ENCODE measurements around the gene LCN10. TPM values are rescaled to one million over a fixed set of nuclear protein-coding genes. Genes with fewer than 3 reads are reported as not detected.

LCN10 gene
- total RNA-seq, 1 experiment from 2014 or later: not detected

DNA sequence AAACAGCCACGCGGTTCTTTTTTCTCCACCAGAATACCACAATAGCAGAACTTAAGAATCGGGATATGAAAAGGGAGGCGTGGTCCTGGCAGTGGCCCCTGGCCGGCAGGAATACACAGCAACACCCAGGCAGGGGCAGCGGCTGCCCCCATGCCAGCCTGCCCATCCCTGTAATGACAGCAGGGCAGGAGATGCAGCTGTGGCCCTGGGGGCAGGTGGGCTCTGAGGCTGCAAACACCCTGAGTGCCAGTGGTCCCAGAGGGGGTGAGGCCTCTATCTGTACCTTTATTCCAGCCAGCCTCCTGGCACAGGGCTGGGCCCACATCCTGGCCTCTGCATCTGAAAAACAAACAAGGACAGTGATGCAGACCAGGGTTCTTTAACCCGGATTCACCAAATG lies 18.0 kb downstream of the LCN10 start:
- BruUV-seq (replicated peaks): no TSS peak
- H3K27ac ChIP-seq (ENCODE audit: low read length): no peak overlapping the region
- TF ChIP-seq, protein P1, sequence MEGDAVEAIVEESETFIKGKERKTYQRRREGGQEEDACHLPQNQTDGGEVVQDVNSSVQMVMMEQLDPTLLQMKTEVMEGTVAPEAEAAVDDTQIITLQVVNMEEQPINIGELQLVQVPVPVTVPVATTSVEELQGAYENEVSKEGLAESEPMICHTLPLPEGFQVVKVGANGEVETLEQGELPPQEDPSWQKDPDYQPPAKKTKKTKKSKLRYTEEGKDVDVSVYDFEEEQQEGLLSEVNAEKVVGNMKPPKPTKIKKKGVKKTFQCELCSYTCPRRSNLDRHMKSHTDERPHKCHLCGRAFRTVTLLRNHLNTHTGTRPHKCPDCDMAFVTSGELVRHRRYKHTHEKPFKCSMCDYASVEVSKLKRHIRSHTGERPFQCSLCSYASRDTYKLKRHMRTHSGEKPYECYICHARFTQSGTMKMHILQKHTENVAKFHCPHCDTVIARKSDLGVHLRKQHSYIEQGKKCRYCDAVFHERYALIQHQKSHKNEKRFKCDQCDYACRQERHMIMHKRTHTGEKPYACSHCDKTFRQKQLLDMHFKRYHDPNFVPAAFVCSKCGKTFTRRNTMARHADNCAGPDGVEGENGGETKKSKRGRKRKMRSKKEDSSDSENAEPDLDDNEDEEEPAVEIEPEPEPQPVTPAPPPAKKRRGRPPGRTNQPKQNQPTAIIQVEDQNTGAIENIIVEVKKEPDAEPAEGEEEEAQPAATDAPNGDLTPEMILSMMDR (IDR thresholded peaks at IDR 0.05): no peak
- no peak for TF ChIP-seq POLR2AphosphoS5 (IDR thresholded peaks at IDR 0.05; ENCODE audit: low read depth, low read length)
- TF ChIP-seq, protein P2, sequence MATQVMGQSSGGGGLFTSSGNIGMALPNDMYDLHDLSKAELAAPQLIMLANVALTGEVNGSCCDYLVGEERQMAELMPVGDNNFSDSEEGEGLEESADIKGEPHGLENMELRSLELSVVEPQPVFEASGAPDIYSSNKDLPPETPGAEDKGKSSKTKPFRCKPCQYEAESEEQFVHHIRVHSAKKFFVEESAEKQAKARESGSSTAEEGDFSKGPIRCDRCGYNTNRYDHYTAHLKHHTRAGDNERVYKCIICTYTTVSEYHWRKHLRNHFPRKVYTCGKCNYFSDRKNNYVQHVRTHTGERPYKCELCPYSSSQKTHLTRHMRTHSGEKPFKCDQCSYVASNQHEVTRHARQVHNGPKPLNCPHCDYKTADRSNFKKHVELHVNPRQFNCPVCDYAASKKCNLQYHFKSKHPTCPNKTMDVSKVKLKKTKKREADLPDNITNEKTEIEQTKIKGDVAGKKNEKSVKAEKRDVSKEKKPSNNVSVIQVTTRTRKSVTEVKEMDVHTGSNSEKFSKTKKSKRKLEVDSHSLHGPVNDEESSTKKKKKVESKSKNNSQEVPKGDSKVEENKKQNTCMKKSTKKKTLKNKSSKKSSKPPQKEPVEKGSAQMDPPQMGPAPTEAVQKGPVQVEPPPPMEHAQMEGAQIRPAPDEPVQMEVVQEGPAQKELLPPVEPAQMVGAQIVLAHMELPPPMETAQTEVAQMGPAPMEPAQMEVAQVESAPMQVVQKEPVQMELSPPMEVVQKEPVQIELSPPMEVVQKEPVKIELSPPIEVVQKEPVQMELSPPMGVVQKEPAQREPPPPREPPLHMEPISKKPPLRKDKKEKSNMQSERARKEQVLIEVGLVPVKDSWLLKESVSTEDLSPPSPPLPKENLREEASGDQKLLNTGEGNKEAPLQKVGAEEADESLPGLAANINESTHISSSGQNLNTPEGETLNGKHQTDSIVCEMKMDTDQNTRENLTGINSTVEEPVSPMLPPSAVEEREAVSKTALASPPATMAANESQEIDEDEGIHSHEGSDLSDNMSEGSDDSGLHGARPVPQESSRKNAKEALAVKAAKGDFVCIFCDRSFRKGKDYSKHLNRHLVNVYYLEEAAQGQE (IDR thresholded peaks at IDR 0.05; ENCODE audit: insufficient read depth in 1 of 2, low read depth in 2 of 2, low read length in 1 of 2): no peak
- no peak for TF ChIP-seq TCF7L2 (IDR thresholded peaks at IDR 0.05; ENCODE audit: low read depth, low read length)
- TF ChIP-seq SIN3A (IDR thresholded peaks at IDR 0.05; ENCODE audit: borderline replicate concordance, insufficient read depth, low read depth, low read length): no peak
- no peaks in the 10 kb centered on the region for H3K27me3 ChIP-seq (ENCODE audit: control insufficient read depth, insufficient read depth, low read length)
- in situ Hi-C loops (cut with HindIII; ENCODE audit: low pct_unique_long_range_greater_than_20kb, low sequenced_read_pairs) (no loop called here), intact Hi-C loops (cut with micrococcal nuclease; ENCODE audit: unreplicated experiment) (no loop called here)
- ATAC-seq (no peak), DNase-seq (ENCODE audit: low read depth, low spot score) (no peak)
- ChIA-PET POLR2A (no interaction called here), CTCF (no interaction called here)
- H3K4me1 ChIP-seq (ENCODE audit: control insufficient read depth, insufficient read depth, low read length): peaks cover 41% of the 10 kb centered on the region
- H3K36me3 ChIP-seq (ENCODE audit: control insufficient read depth, insufficient read depth, low read length): peaks cover 14% of the 10 kb centered on the region
- H3K4me3 ChIP-seq (ENCODE audit: low read depth in 2 of 2, low read length in 2 of 2): no peak overlapping the region
- H3K9me3 ChIP-seq (ENCODE audit: control insufficient read depth, insufficient read depth, low read depth, low read length): no peaks in the 10 kb centered on the region

DNA sequence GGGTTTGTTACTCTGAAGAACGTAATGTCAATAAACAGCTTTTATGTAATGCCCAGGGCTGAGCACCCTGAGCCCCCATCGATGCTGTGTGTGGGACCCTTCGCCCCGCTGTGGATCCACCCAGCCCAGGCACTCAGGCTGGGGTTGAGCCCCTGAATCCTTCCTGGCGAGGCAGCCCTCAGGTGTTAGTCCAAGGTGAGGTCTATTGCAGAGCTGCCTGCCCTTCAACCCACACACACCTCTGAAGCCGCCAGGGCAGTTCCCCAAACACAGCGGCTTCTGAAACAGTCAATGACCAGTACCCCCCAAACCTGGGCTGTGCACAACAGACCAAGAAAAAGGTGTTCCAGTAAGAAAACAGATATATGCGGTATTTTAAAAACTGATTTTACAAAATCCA lies 18.8 kb downstream of the LCN10 start:
- Histone ChIP-seq H3K4me1 (ENCODE audit: control insufficient read depth, insufficient read depth, low read length) (peaks cover 39% of the 10 kb centered on the region), H3K27ac (ENCODE audit: low read length) (no peak overlapping the region), H3K27me3 (ENCODE audit: control insufficient read depth, insufficient read depth, low read length) (no peaks in the 10 kb centered on the region), H3K36me3 (ENCODE audit: control insufficient read depth, insufficient read depth, low read length) (peaks cover 14% of the 10 kb centered on the region), H3K4me3 (ENCODE audit: low read depth in 2 of 2, low read length in 2 of 2) (no peak overlapping the region), H3K9me3 (ENCODE audit: control insufficient read depth, insufficient read depth, low read depth, low read length) (no peaks in the 10 kb centered on the region)
- CTCF ChIA-PET: no interaction called here
- ATAC-seq (no peak), DNase-seq (ENCODE audit: low read depth, low spot score) (no peak)
- in situ Hi-C loops (cut with HindIII; ENCODE audit: low pct_unique_long_range_greater_than_20kb, low sequenced_read_pairs): no loop called here
- BruUV-seq (replicated peaks): no TSS peak
- intact Hi-C loops (cut with micrococcal nuclease; ENCODE audit: unreplicated experiment): no loop called here
- TF ChIP-seq, protein P1 (IDR thresholded peaks at IDR 0.05): no peak
- TF ChIP-seq, protein P2 (IDR thresholded peaks at IDR 0.05; ENCODE audit: insufficient read depth in 1 of 2, low read depth in 2 of 2, low read length in 1 of 2): no peak
- no peak; the same call in 1 of the 2 replicates for TF ChIP-seq POLR2AphosphoS5 (IDR thresholded peaks at IDR 0.05; ENCODE audit: low read depth, low read length)
- no peak for TF ChIP-seq TCF7L2 (IDR thresholded peaks at IDR 0.05; ENCODE audit: low read depth, low read length)
- no peak for TF ChIP-seq SIN3A (IDR thresholded peaks at IDR 0.05; ENCODE audit: borderline replicate concordance, insufficient read depth, low read depth, low read length)
- POLR2A ChIA-PET: interaction anchor here (0.6 kb wide), 1 partner anchor 52 kb away, joined by 3 read pairs; no protein-coding TSS in a partner anchor
